ENCODE results near the gene NDUFB2. TPM values are rescaled to one million over a fixed set of nuclear protein-coding genes. Genes with fewer than 3 reads are reported as not detected.

Gene NDUFB2
- polyA plus RNA-seq, 1 donor (not counting 4 experiments of a cell fraction or from before 2014, with no cell fraction given): 379 TPM

DNA sequence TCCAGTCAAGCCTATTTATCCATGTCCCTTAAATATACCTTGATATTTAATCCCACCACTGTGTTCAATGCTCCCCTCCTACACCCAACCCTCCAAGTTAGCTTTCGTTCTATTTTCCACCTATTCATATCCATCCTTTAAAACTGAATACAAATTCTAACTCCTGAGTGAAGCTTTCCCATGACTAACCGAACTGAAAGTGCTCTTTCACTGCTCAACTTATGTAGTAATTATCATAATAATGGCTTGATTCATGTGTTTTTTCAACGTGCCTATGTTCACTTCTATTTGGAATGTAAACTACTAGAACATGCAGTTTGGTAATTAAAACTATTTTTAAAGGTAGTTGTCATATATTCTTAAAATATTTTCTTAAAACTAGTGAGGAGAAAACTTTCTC, 58.0 kb downstream of the NDUFB2 start:
- H3K4me2 ChIP-seq (ENCODE audit: control insufficient read depth, extremely low read depth, insufficient read depth, low read depth, low read length): no peak overlapping the region
- no peak for TF ChIP-seq EZH2 (IDR thresholded peaks at IDR 0.05; ENCODE audit: low read length)
- TF ChIP-seq, protein P1, sequence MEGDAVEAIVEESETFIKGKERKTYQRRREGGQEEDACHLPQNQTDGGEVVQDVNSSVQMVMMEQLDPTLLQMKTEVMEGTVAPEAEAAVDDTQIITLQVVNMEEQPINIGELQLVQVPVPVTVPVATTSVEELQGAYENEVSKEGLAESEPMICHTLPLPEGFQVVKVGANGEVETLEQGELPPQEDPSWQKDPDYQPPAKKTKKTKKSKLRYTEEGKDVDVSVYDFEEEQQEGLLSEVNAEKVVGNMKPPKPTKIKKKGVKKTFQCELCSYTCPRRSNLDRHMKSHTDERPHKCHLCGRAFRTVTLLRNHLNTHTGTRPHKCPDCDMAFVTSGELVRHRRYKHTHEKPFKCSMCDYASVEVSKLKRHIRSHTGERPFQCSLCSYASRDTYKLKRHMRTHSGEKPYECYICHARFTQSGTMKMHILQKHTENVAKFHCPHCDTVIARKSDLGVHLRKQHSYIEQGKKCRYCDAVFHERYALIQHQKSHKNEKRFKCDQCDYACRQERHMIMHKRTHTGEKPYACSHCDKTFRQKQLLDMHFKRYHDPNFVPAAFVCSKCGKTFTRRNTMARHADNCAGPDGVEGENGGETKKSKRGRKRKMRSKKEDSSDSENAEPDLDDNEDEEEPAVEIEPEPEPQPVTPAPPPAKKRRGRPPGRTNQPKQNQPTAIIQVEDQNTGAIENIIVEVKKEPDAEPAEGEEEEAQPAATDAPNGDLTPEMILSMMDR (optimal IDR thresholded peaks at IDR 0.05 in 1 of 3, IDR thresholded peaks at IDR 0.05 in 1 of 3, conservative IDR thresholded peaks at IDR 0.05 in 1 of 3; ENCODE audit: extremely low read depth in 1 of 3, insufficient read depth in 2 of 3, low read length in 3 of 3): no peak
- FAIRE-seq (no peak), DNase-seq (ENCODE audit: low read depth, low spot score) (no peak)
- H3K27me3 ChIP-seq (ENCODE audit: control insufficient read depth, extremely low read depth, insufficient read depth, low read length): no peaks in the 10 kb centered on the region
- no peak overlapping the region for H3K27ac ChIP-seq (ENCODE audit: control insufficient read depth, insufficient read depth, low read length)
- H2AFZ ChIP-seq (ENCODE audit: control insufficient read depth, low read length): no peak overlapping the region
- no peak overlapping the region for H3K9ac ChIP-seq (ENCODE audit: control insufficient read depth, extremely low read depth, insufficient read depth, low read length)
- peaks cover 0 to 2% of the 10 kb centered on the region in 2 experiments for H3K36me3 ChIP-seq (ENCODE audit: control insufficient read depth in 2 of 2, extremely low read depth in 1 of 2, insufficient read depth in 2 of 2, low read length in 2 of 2)
- H3K4me1 ChIP-seq (ENCODE audit: control insufficient read depth, extremely low read depth, insufficient read depth, low read length): no peaks in the 10 kb centered on the region
- no peaks in the 10 kb centered on the region for H3K9me3 ChIP-seq (ENCODE audit: control insufficient read depth, low read depth, low read length)
- no peak overlapping the region for H3K4me3 ChIP-seq (ENCODE audit: control insufficient read depth in 2 of 3, extremely low read depth in 1 of 3, insufficient read depth in 2 of 3, low read depth in 1 of 3, low read length in 3 of 3)
- no peaks in the 10 kb centered on the region for H3K9me1 ChIP-seq (ENCODE audit: control insufficient read depth, extremely low read depth, insufficient read depth, low read length)
- H3K79me2 ChIP-seq (ENCODE audit: control insufficient read depth, insufficient read depth, low read length): no peaks in the 10 kb centered on the region
- dilution Hi-C loops (cut with MboI; ENCODE audit: extremely low pct_ligation_motif_present, low sequenced_read_pairs): no loop called here
- no peaks in the 10 kb centered on the region for H4K20me1 ChIP-seq (ENCODE audit: control insufficient read depth, extremely low read depth, insufficient read depth, low read length)

Other genes with a start within 250 kb of the NDUFB2 start
- gene MKRN1, start 217.2 kb upstream of the NDUFB2 start, polyA plus RNA-seq: 43.1 to 52.9 TPM (median 50.4 TPM) in 3 replicates
- gene DENND2A, start 55.9 kb upstream of the NDUFB2 start, polyA plus RNA-seq: 0.95 to 5.1 TPM (median 1.8 TPM) in 3 replicates
- 9.4 to 13.0 TPM (median 9.5 TPM) in 3 replicates for gene ADCK2, start 23.8 kb upstream of the NDUFB2 start, polyA plus RNA-seq
- 9.4 to 12.4 TPM (median 9.4 TPM) in 3 replicates for gene BRAF, start 228.2 kb downstream of the NDUFB2 start, polyA plus RNA-seq

Measured in keratinocyte (primary cell).